Measurements from ENCODE around the gene PGM2.

- TF ChIP-seq POLR2A (IDR thresholded peaks at IDR 0.05) (no peak), CTCF (IDR thresholded peaks at IDR 0.05) (peak; percentile 26 to 55 (median 40))
Observed at GRCh38 chr4:37793562-37793961, 32.9 kb upstream of the PGM2 start.
